Measurements from ENCODE around the gene RYR1. TPM values are rescaled to one million over a fixed set of nuclear protein-coding genes. Genes with fewer than 3 reads are reported as not detected.

RYR1 gene
- total and polyA plus RNA-seq, 2 experiments from 2014 or later: 0.07 to 0.21 TPM

- H3K27me3 ChIP-seq: no peaks in the 10 kb centered on the region
- no peaks in the 10 kb centered on the region for H3K79me2 ChIP-seq
- no peak overlapping the region for H3K4me2 ChIP-seq
- no peaks in the 10 kb centered on the region for H4K20me1 ChIP-seq (ENCODE audit: insufficient read depth, poor library complexity, severe bottlenecking)
- H2AFZ ChIP-seq: no peak overlapping the region
- no peak for DNase-seq (ENCODE audit: low spot score)
- TF ChIP-seq CTCF (IDR thresholded peaks at IDR 0.05; ENCODE audit: poor library complexity): no peak
- H3K9me3 ChIP-seq (ENCODE audit: low read depth): no peaks in the 10 kb centered on the region
- H3K27ac ChIP-seq: no peak overlapping the region
- H3K4me3 ChIP-seq: no peak overlapping the region
- peaks cover 4% of the 10 kb centered on the region for H3K4me1 ChIP-seq (ENCODE audit: insufficient read depth)
- 93% methylated on average over 5 of the region's 5 CpGs for WGBS (ENCODE audit: low lambda C conversion rate, missing lambda C conversion rate)
- no peaks in the 10 kb centered on the region for H3K36me3 ChIP-seq (replicated peaks; ENCODE audit: insufficient read depth, low read depth)
- H3K9me2 ChIP-seq (replicated peaks; ENCODE audit: insufficient read depth): no peaks in the 10 kb centered on the region
These were observed 113.9 kb downstream of the RYR1 start for GRCh38 chr19:38547421-38547820.

- WGBS (ENCODE audit: low lambda C conversion rate, missing lambda C conversion rate): 91% methylated on average over 5 of the region's 5 CpGs
- Histone ChIP-seq H3K9me2 (replicated peaks; ENCODE audit: insufficient read depth) (no peaks in the 10 kb centered on the region), H3K27me3 (no peaks in the 10 kb centered on the region), H3K27ac (no peak overlapping the region), H3K79me2 (no peaks in the 10 kb centered on the region), H2AFZ (no peak overlapping the region), H3K4me3 (no peak overlapping the region), H3K9me3 (ENCODE audit: low read depth) (no peaks in the 10 kb centered on the region), H4K20me1 (ENCODE audit: insufficient read depth, poor library complexity, severe bottlenecking) (no peaks in the 10 kb centered on the region), H3K36me3 (replicated peaks; ENCODE audit: insufficient read depth, low read depth) (no peaks in the 10 kb centered on the region), H3K4me2 (no peak overlapping the region), H3K4me1 (ENCODE audit: insufficient read depth) (peaks cover 4% of the 10 kb centered on the region)
- TF ChIP-seq CTCF (IDR thresholded peaks at IDR 0.05; ENCODE audit: poor library complexity) (no peak), EZH2 (IDR thresholded peaks at IDR 0.05; ENCODE audit: borderline replicate concordance) (no peak), EZH2phosphoT487 (IDR thresholded peaks at IDR 0.05; ENCODE audit: low read depth, severe bottlenecking, unreplicated experiment) (no peak)
- no peak for DNase-seq (ENCODE audit: low spot score)
These were observed 115.6 kb downstream of the RYR1 start for GRCh38 chr19:38549061-38549460.

- no peak overlapping the region for H2AFZ ChIP-seq
- no peaks in the 10 kb centered on the region for H4K20me1 ChIP-seq (ENCODE audit: insufficient read depth, poor library complexity, severe bottlenecking)
- no peak overlapping the region for H3K4me3 ChIP-seq
- WGBS (ENCODE audit: low lambda C conversion rate, missing lambda C conversion rate): 75% methylated on average over 4 of the region's 4 CpGs
- H3K79me2 ChIP-seq: no peaks in the 10 kb centered on the region
- H3K9me2 ChIP-seq (replicated peaks; ENCODE audit: insufficient read depth): no peaks in the 10 kb centered on the region
- no peak overlapping the region for H3K4me2 ChIP-seq
- H3K4me1 ChIP-seq (ENCODE audit: insufficient read depth): no peaks in the 10 kb centered on the region
- DNase-seq (ENCODE audit: low spot score): no peak
- TF ChIP-seq EZH2 (IDR thresholded peaks at IDR 0.05; ENCODE audit: borderline replicate concordance): no peak
- no peaks in the 10 kb centered on the region for H3K27me3 ChIP-seq
- no peaks in the 10 kb centered on the region for H3K36me3 ChIP-seq (replicated peaks; ENCODE audit: insufficient read depth, low read depth)
- H3K27ac ChIP-seq: no peak overlapping the region
- H3K9me3 ChIP-seq (ENCODE audit: low read depth): no peaks in the 10 kb centered on the region
These were observed 116.5 kb downstream of the RYR1 start for GRCh38 chr19:38549942-38550341.

- no peaks in the 10 kb centered on the region for H4K20me1 ChIP-seq (ENCODE audit: insufficient read depth, poor library complexity, severe bottlenecking)
- no peak for DNase-seq (ENCODE audit: low spot score)
- H3K27me3 ChIP-seq: no peaks in the 10 kb centered on the region
- H3K27ac ChIP-seq: no peak overlapping the region
- TF ChIP-seq CTCF (IDR thresholded peaks at IDR 0.05; ENCODE audit: poor library complexity) (no peak), EZH2 (IDR thresholded peaks at IDR 0.05; ENCODE audit: borderline replicate concordance) (no peak), EZH2phosphoT487 (IDR thresholded peaks at IDR 0.05; ENCODE audit: low read depth, severe bottlenecking, unreplicated experiment) (no peak)
- WGBS (ENCODE audit: low lambda C conversion rate, missing lambda C conversion rate): 73% methylated on average over 3 of the region's 3 CpGs
- H3K4me1 ChIP-seq (ENCODE audit: insufficient read depth): no peaks in the 10 kb centered on the region
- H2AFZ ChIP-seq: no peak overlapping the region
- no peak overlapping the region for H3K4me2 ChIP-seq
- H3K79me2 ChIP-seq: no peaks in the 10 kb centered on the region
- H3K9me3 ChIP-seq (ENCODE audit: low read depth): no peaks in the 10 kb centered on the region
- no peak overlapping the region for H3K4me3 ChIP-seq
- H3K9me2 ChIP-seq (replicated peaks; ENCODE audit: insufficient read depth): no peaks in the 10 kb centered on the region
- H3K36me3 ChIP-seq (replicated peaks; ENCODE audit: insufficient read depth, low read depth): no peaks in the 10 kb centered on the region
These were observed 116.9 kb downstream of the RYR1 start for GRCh38 chr19:38550376-38550775.

All from hepatocyte (in vitro differentiated cells).